ENCODE measurements around the gene ANKS6.

GRCh38 chr9:98751210-98751609 is 45.1 kb downstream of the ANKS6 start:
- TF ChIP-seq ZBTB33 (IDR thresholded peaks at IDR 0.05): no peak
- TF ChIP-seq TAF1 (conservative IDR thresholded peaks at IDR 0.05): no peak
- no peak for TF ChIP-seq HNF4G (IDR thresholded peaks at IDR 0.05)
- no peak for TF ChIP-seq CTCF (IDR thresholded peaks at IDR 0.05; ENCODE audit: low read depth, low read length, missing input control)
- no peak for TF ChIP-seq ATF3 (IDR thresholded peaks at IDR 0.05)
